Omental fat pad (tissue), 4 donors: Measurements from ENCODE around the gene GHRH. TPM values are rescaled to one million over a fixed set of nuclear protein-coding genes. Genes with fewer than 3 reads are reported as not detected.

Experiments
- ATAC-seq: fragments of 150-250 bp; one replicate; pipeline ENCODE4 v1.9.1; 2016; ENCODE audit warnings: mild to moderate bottlenecking, moderate library complexity; ENCODE audit not compliant: low FRiP score
- DNase-seq: peaks from one replicate; pipeline ENCODE4 v3.0.0-alpha.2; 2019; ENCODE audit warnings: low spot score
- CTCF ChIP-seq, 3 donors: fragments of 450-650 bp; IDR thresholded peaks; one replicate each; pipeline ENCODE4 v1.5.1; 2016 to 2017; ENCODE audit warnings: antibody characterized with exemption in 3 of 3, mild to moderate bottlenecking in 3 of 3, moderate library complexity in 2 of 3
- total RNA-seq, 4 donors: library from RNA; depleted of rRNA; stranded (reverse); fragments of >200 nt; gene quantifications; one replicate each; pipeline ENCODE4 v1.1.0, GENCODE V29; 2016

GHRH gene
- total RNA-seq, 4 donors from 2014 or later = not detected

- no peak for ATAC-seq
- no peak for TF ChIP-seq CTCF (IDR thresholded peaks at IDR 0.05)
- DNase-seq = no peak
Measured at GRCh38 chr20:37218976-37219375, 42.6 kb downstream of the GHRH start.

GRCh38 chr20:37218441-37218840, 43.2 kb downstream of the GHRH start:
- no peak for TF ChIP-seq CTCF (IDR thresholded peaks at IDR 0.05)
- ATAC-seq (no peak), DNase-seq (no peak)

DNA sequence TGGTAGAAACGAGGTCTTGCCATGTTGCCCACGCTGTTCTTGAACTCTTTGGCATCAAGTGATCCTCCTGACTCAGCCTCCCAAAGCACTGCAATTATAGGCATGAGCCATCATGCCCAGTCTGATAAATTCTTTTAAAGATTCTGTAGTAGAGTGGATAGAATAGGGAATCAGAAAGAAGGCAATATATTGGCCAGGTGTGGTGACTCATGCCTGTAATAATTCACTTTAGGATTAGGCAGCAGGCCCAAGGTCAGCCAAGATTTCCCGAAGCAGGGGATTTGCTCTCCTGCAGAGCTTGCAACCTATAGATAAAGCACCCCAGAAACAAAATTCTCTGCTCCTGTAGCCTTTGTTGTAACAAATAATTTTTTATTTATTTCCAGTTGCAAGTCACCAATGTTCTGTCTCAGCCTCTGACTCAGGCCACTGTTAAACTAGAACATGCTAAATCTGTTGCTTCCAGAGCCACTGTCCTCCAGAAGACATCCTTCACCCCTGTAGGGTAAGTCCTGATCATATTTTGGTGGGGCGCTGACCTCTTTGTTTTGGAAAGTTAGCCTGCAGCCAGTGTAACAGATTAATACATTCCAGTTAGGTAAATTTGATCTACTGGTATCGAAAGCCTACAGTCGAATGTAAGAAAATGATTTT, 51.8 kb downstream of the GHRH start:
- no peak for DNase-seq
- ATAC-seq = no peak
- TF ChIP-seq CTCF (IDR thresholded peaks at IDR 0.05) = no peak

GRCh38 chr20:37209193-37209592, 52.4 kb downstream of the GHRH start:
- TF ChIP-seq CTCF (IDR thresholded peaks at IDR 0.05) = no peak
- DNase-seq (no peak), ATAC-seq (no peak)

GRCh38 chr20:37207171-37207570, 54.4 kb downstream of the GHRH start:
- ATAC-seq (no peak), DNase-seq (no peak)
- TF ChIP-seq CTCF (IDR thresholded peaks at IDR 0.05) = no peak

DNA sequence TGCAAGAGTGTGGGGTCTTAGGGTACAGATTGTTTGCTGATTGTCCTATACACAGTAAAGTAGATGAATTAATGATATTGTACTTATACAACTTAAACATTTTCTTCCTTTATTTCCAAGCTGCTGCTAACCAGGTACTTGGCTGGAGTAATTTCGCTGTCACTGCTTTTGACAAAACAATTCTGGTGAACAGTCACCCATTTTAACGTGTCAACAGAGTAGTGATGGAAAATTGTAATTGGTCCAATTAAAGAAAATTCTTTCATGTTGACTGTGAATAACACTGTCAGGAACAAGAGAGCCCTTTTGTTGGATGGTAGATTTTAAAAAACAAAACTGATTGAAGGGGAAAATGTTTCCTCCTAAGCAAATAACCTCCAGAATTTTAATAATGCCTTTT, 55.8 kb downstream of the GHRH start:
- ATAC-seq (no peak), DNase-seq (no peak)
- no peak for TF ChIP-seq CTCF (IDR thresholded peaks at IDR 0.05)

DNA sequence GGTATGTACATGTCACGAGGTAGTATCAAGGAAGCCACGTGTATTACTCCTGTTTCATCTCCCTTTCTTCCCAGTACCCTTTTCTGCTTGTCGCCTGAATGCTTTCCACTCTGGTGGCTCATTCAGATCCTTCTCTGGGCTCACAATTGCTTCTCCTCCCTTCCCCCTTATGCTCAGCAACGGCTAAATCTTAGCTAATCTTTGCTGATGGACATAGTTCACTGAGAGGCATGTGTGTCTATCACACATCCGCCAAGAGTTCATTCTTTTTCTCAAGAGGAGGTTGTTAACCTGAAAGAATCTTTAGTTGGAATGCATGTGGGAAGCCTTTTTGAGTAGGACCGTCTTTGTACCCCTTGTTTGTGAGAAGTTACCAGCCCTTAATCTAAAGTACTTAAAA, 56.5 kb downstream of the GHRH start:
- ATAC-seq = no peak
- DNase-seq = no peak

More for the DNA sequence above, 56.5 kb downstream of the GHRH start:
- TF ChIP-seq CTCF (IDR thresholded peaks at IDR 0.05) = no peak
